ENCODE data around the gene PIEZO2. TPM values are rescaled to one million over a fixed set of nuclear protein-coding genes. Genes with fewer than 3 reads are reported as not detected.
A peak's percentile ranks its signal among the peaks of the same experiment; 100 is the strongest.

Gene PIEZO2
- total RNA-seq, 1 donor from 2014 or later, result 5.3 TPM

GRCh38 chr18:11153097-11153496, 3.7 kb upstream of the PIEZO2 start:
- Mint-ChIP-seq H3K27ac (ENCODE audit: unreplicated experiment) (no peak overlapping the region), H3K4me1 (ENCODE audit: low read depth, unreplicated experiment) (peaks cover 5% of the 10 kb centered on the region), H3K27me3 (ENCODE audit: low read depth, unreplicated experiment) (peaks cover 24% of the 10 kb centered on the region), H3K36me3 (ENCODE audit: low read depth, unreplicated experiment) (no peaks in the 10 kb centered on the region), H3K4me3 (ENCODE audit: unreplicated experiment) (no peak overlapping the region), H3K9me3 (ENCODE audit: unreplicated experiment) (no peaks in the 10 kb centered on the region)
- Histone ChIP-seq H3K79me2 (ENCODE audit: insufficient read depth, low read length) (no peaks in the 10 kb centered on the region), H3K4me2 (ENCODE audit: low read length) (no peak overlapping the region), H2AFZ (ENCODE audit: low read depth, low read length) (no peak overlapping the region), H3K4me3 (ENCODE audit: insufficient read depth, low read depth, low read length) (no peak overlapping the region), H3K27me3 (ENCODE audit: insufficient read depth, low read length) (peaks cover 40% of the 10 kb centered on the region), H3K9me3 (ENCODE audit: insufficient read depth, low read depth, low read length) (no peaks in the 10 kb centered on the region), H3K27ac (ENCODE audit: low read depth, low read length) (no peak overlapping the region), H3K9ac (ENCODE audit: low read length) (no peak overlapping the region), H4K20me1 (ENCODE audit: insufficient read depth, low read length) (no peaks in the 10 kb centered on the region), H3K4me1 (ENCODE audit: insufficient read depth, low read length) (no peaks in the 10 kb centered on the region), H3K36me3 (ENCODE audit: insufficient read depth, low read length) (no peaks in the 10 kb centered on the region)
- DNase-seq (ENCODE audit: low read depth) (no peak), FAIRE-seq (no peak)
- no peak for TF ChIP-seq CTCF (IDR thresholded peaks at IDR 0.05; ENCODE audit: insufficient read depth, low read depth, low read length)
- TF ChIP-seq EZH2 (IDR thresholded peaks at IDR 0.05; ENCODE audit: insufficient read depth, low read length), result no peak

- H3K4me1 Mint-ChIP-seq (ENCODE audit: low read depth, unreplicated experiment), result no peaks in the 10 kb centered on the region
- peak overlapping the region; percentile 75 for H3K4me3 Mint-ChIP-seq (ENCODE audit: unreplicated experiment)
- TF ChIP-seq CTCF (IDR thresholded peaks at IDR 0.05; ENCODE audit: insufficient read depth, low read depth, low read length) (no peak), EZH2 (IDR thresholded peaks at IDR 0.05; ENCODE audit: insufficient read depth, low read length) (no peak)
- Histone ChIP-seq H2AFZ (ENCODE audit: low read depth, low read length) (no peak overlapping the region), H3K79me2 (ENCODE audit: insufficient read depth, low read length) (no peaks in the 10 kb centered on the region), H3K4me2 (ENCODE audit: low read length) (no peak overlapping the region), H4K20me1 (ENCODE audit: insufficient read depth, low read length) (no peaks in the 10 kb centered on the region), H3K4me1 (ENCODE audit: insufficient read depth, low read length) (no peaks in the 10 kb centered on the region), H3K27ac (ENCODE audit: low read depth, low read length) (no peak overlapping the region), H3K9me3 (ENCODE audit: insufficient read depth, low read depth, low read length) (no peaks in the 10 kb centered on the region), H3K9ac (ENCODE audit: low read length) (no peak overlapping the region), H3K4me3 (ENCODE audit: insufficient read depth, low read depth, low read length) (no peak overlapping the region), H3K36me3 (ENCODE audit: insufficient read depth, low read length) (no peaks in the 10 kb centered on the region), H3K27me3 (ENCODE audit: insufficient read depth, low read length) (peaks cover 60% of the 10 kb centered on the region)
- H3K27me3 Mint-ChIP-seq (ENCODE audit: low read depth, unreplicated experiment), result peaks cover 43% of the 10 kb centered on the region
- FAIRE-seq (no peak), DNase-seq (ENCODE audit: low read depth) (no peak)
- no peak overlapping the region for H3K27ac Mint-ChIP-seq (ENCODE audit: unreplicated experiment)
- H3K36me3 Mint-ChIP-seq (ENCODE audit: low read depth, unreplicated experiment), result peaks cover 3% of the 10 kb centered on the region
- no peaks in the 10 kb centered on the region for H3K9me3 Mint-ChIP-seq (ENCODE audit: unreplicated experiment)
Observed at GRCh38 chr18:11150271-11150615, 874 bp upstream of the PIEZO2 start.

GRCh38 chr18:11148680-11149440, 509 bp downstream of the PIEZO2 start:
- H3K79me2 ChIP-seq (ENCODE audit: insufficient read depth, low read length), result no peaks in the 10 kb centered on the region
- no peak overlapping the region for H3K27ac ChIP-seq (ENCODE audit: low read depth, low read length)
- TF ChIP-seq CTCF (IDR thresholded peaks at IDR 0.05; ENCODE audit: insufficient read depth, low read depth, low read length), result no peak
- TF ChIP-seq EZH2 (IDR thresholded peaks at IDR 0.05; ENCODE audit: insufficient read depth, low read length), result peak; percentile 54
- Mint-ChIP-seq H3K36me3 (ENCODE audit: low read depth, unreplicated experiment) (peaks cover 3% of the 10 kb centered on the region), H3K27me3 (ENCODE audit: low read depth, unreplicated experiment) (peaks cover 48% of the 10 kb centered on the region), H3K27ac (ENCODE audit: unreplicated experiment) (no peak overlapping the region), H3K4me3 (ENCODE audit: unreplicated experiment) (peak overlapping the region; percentile 78), H3K9me3 (ENCODE audit: unreplicated experiment) (no peaks in the 10 kb centered on the region), H3K4me1 (ENCODE audit: low read depth, unreplicated experiment) (no peaks in the 10 kb centered on the region)
- no peak overlapping the region for H3K4me3 ChIP-seq (ENCODE audit: insufficient read depth, low read depth, low read length)
- DNase-seq (ENCODE audit: low read depth) (no peak), FAIRE-seq (no peak)
- no peaks in the 10 kb centered on the region for H4K20me1 ChIP-seq (ENCODE audit: insufficient read depth, low read length)
- no peaks in the 10 kb centered on the region for H3K36me3 ChIP-seq (ENCODE audit: insufficient read depth, low read length)
- peak overlapping the region; percentile 82 for H3K4me2 ChIP-seq (ENCODE audit: low read length)
- H3K9ac ChIP-seq (ENCODE audit: low read length), result no peak overlapping the region
- no peaks in the 10 kb centered on the region for H3K9me3 ChIP-seq (ENCODE audit: insufficient read depth, low read depth, low read length)
- H2AFZ ChIP-seq (ENCODE audit: low read depth, low read length), result peak overlapping the region; percentile 65
- peaks cover 60% of the 10 kb centered on the region for H3K27me3 ChIP-seq (ENCODE audit: insufficient read depth, low read length)
- no peaks in the 10 kb centered on the region for H3K4me1 ChIP-seq (ENCODE audit: insufficient read depth, low read length)
